Raji (cell line): ENCODE measurements around the gene CASP2.

Experiments used
- POLR2A ChIP-seq: IDR thresholded peaks from 2 replicates; pipeline ENCODE4 v1.6.1; 2011; ENCODE audit warnings: low read depth, low read length, control low read depth; ENCODE audit not compliant: insufficient read depth

CASP2 gene

GRCh38 chr7:143287935-143288826 lies at the start of gene CASP2:
TSS of gene CASP2 (plus strand) at chr7:143288351. CDS start at chr7:143288456, 105 bp downstream.
- TF ChIP-seq POLR2A, result peak; percentile 90

DNA sequence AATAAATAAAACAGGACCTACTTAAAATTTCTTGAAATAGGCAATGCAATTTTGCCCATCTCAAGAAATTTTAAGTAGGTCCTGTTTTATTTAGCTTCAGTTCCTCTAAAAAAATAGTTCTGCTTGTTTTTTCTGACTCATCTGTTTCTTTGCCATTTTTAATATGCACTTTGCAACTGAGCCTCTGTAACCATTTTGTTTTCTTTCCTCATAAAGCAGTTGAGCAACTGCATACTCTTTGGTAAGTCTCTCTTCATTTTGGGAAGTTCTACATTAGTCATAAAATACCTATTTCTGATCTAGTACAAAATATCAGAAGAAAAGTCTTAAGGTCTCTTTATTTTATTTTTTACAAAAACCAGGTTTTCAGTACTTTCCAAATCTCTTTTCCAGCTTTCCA lies 48.3 kb upstream of the CASP2 start:
- no peak for TF ChIP-seq POLR2A

DNA sequence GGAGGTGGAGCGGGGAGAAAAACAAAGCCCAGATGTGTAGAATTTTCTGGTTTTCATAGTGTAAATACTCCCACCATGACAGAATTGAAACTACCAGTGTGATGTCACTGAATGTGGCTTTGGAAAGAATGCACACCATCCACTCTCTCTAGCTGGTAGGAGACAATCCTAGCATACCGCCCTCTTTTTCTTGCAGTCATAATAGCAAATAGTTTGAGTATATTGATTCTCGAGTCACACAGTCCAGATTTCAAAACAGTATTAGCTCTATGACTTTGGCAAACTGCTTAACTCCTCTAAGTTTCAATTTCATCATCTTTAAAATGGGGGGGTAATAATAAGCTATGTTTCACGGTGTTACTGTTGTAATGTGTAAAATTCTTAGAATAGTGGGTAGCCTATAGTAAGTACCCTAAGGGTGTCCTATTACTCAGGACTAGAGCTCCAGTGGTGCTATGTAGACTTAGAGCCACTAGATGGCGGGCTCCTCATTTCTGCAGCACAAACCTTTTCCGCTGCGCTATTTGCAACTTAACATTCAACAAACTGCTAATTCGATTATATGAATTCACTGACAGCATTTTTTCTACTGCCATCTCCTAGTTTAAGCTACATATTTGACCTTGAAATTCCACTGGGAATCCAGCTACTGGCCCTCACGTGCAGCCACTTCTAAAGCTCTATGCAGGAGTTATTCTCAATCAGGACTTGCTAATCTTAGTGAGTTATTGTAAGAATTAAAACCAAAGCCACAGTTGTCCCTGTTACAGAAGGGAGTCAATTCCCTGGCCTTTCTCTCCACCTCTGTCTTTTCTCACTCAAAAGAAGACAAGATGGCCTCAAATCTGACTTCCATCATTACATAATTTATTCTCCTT lies 47.6 kb upstream of the CASP2 start:
- TF ChIP-seq POLR2A, result no peak

DNA sequence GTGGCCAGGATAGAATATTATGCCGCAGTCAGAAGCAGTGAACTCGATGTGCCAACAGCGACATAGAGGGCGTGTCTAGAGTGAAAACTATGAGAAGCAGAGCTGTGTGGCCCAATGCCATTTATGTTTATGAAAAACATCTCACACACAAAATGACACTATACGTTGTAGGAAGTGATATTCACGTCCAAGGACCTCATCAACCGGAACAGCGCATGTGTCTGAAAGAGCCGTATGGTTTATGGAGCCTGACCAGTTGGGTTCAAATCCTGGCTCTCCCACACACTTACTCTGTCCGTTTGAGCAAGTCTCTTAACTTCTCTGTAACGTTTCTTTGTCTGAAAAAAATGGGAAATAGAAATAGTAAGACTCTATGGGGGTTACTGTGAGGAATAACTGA lies 45.8 kb upstream of the CASP2 start:
- TF ChIP-seq POLR2A, result no peak

GRCh38 chr7:143243111-143243510 lies 45.0 kb upstream of the CASP2 start:
- no peak for TF ChIP-seq POLR2A

- TF ChIP-seq POLR2A, result no peak
Observed at GRCh38 chr7:143243614-143244013, 44.5 kb upstream of the CASP2 start.

GRCh38 chr7:143244321-143244720 lies 43.8 kb upstream of the CASP2 start:
- no peak for TF ChIP-seq POLR2A

- TF ChIP-seq POLR2A, result no peak
Observed at GRCh38 chr7:143245123-143245522, 43.0 kb upstream of the CASP2 start.

DNA sequence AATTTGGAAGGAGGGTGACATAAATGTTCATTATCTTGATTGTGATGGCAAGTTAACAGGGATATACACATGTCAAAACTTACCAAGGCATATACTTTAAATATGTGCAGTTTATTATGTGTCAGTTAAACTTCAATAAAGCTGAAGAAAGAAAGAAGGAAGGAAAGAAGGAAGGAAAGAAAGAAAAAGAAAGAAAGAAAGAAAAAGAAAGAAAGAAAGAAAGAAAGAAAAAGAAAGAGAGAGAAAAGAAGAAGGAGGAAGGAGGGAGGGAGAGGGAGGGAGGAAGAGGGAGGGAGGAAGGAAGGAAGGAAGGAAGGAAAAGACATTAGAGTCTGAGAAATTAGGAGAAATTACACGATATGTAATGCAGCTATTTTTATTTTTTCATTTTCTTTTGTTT lies 40.8 kb upstream of the CASP2 start:
- TF ChIP-seq POLR2A, result no peak

DNA sequence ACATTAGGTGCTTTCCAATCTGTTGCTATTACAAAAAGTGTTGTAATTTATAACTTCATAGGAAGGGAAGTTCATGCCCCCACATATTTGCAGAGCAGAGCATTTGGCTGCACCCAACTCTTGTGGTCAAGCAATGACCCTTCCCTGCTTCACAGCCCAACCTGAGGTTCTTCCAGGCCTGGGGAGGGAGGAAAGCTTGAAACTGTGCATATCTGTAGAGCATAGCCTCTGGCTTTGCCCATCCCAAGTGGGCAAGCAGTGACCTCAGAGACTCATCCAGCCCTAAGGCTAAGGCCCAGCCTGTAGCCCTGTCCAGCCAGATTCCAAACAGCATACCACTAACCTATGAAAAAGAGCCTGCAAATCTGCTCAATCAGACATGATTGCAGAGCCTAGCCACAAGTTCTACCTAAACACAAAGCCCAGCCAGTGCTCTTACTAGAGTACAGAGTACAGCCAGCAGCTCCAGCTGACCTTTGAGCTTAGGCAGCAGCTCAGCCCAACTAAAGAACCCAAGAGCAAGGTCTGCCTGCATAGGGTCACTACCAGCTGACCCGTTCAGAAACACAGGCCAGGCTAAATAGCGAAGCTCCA lies 39.3 kb upstream of the CASP2 start:
- no peak for TF ChIP-seq POLR2A

DNA sequence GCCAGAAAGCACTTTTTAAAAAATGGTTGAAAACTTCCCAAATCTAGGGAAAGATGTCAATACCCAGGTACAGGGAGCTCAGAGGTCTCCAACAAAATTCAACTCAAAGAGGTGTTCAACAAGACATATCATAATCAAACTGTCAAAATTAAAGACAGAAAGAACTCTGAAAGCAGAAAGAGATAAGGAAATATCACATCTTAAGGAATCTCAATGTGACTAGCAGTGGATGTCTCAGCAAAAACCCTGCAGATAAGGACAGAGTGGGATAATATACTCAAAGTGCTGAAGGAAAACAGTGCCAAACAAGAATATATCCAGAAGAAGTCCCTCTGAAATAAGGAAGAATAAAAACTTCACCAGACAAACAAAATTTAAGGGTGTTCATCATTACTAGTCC lies 38.0 kb upstream of the CASP2 start:
- TF ChIP-seq POLR2A, result no peak

DNA sequence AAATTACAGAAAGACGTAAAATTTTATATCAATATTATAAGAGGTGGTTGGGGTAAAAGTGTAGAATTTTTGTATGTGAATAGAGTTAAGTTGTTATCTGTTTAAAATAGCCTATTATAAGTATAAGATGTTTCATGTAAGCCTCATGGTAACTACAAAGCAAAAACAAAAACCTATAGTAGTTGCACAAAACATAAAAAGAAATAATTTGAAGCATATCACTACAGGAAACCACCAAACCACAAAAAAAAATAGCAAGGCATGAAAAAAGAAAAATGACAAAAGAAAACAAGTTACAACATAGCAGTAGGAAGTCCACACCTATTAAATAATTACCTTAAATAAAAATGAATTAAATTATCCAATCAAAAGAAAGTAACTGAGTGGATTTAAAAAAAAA lies 37.3 kb upstream of the CASP2 start:
- TF ChIP-seq POLR2A, result no peak

DNA sequence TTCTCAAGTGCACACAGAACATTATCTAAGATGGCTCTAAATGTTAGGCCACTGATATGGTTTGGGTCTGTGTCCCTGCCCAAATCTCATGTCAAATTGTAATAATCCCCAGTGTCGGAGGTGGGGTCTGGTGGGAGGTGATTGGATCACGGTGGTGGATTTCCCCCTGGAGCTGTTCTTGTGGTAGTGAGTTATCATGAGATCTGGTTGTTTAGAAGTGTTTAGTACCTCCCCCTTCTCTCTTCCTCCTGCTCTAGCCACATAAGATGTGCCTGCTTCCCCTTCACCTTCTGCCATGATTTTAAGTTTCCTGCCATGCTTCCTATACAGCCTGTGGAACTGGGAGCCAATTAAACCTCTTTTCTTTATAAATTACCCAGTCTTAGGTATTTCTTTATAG lies 36.1 kb upstream of the CASP2 start:
- TF ChIP-seq POLR2A, result no peak

- no peak for TF ChIP-seq POLR2A
Observed at GRCh38 chr7:143255564-143255963, 32.6 kb upstream of the CASP2 start.

- no peak for TF ChIP-seq POLR2A
Observed at GRCh38 chr7:143256325-143256724, 31.8 kb upstream of the CASP2 start.
